ENCODE results near the gene S1PR4. TPM values are rescaled to one million over a fixed set of nuclear protein-coding genes. Genes with fewer than 3 reads are reported as not detected.
"Not testable (repeated sequence)": the region's sequence is repeated elsewhere in the genome, so short reads cannot be mapped to it uniquely, and the experiment has no call there.

S1PR4 gene
- total RNA-seq, 1 donor = not detected

GRCh38 chr19:3167533-3168272 lies 10.9 kb upstream of the S1PR4 start:
- no peaks in the 10 kb centered on the region for H3K9me3 ChIP-seq (ENCODE audit: low read depth, low read length)
- H3K79me2 ChIP-seq (ENCODE audit: insufficient read depth, low read length) = no peaks in the 10 kb centered on the region
- peaks cover 6% of the 10 kb centered on the region for H3K4me1 ChIP-seq (ENCODE audit: insufficient read depth, low read length)
- no peak overlapping the region for H3K4me3 ChIP-seq (ENCODE audit: insufficient read depth, low read length)
- H3K36me3 ChIP-seq (ENCODE audit: insufficient read depth, low read length) = no peaks in the 10 kb centered on the region
- TF ChIP-seq, protein P1, sequence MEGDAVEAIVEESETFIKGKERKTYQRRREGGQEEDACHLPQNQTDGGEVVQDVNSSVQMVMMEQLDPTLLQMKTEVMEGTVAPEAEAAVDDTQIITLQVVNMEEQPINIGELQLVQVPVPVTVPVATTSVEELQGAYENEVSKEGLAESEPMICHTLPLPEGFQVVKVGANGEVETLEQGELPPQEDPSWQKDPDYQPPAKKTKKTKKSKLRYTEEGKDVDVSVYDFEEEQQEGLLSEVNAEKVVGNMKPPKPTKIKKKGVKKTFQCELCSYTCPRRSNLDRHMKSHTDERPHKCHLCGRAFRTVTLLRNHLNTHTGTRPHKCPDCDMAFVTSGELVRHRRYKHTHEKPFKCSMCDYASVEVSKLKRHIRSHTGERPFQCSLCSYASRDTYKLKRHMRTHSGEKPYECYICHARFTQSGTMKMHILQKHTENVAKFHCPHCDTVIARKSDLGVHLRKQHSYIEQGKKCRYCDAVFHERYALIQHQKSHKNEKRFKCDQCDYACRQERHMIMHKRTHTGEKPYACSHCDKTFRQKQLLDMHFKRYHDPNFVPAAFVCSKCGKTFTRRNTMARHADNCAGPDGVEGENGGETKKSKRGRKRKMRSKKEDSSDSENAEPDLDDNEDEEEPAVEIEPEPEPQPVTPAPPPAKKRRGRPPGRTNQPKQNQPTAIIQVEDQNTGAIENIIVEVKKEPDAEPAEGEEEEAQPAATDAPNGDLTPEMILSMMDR (IDR thresholded peaks at IDR 0.05; ENCODE audit: extremely low read depth, low read depth, low read length) = no peak
- no peaks in the 10 kb centered on the region for H3K27me3 ChIP-seq (ENCODE audit: insufficient read depth, low read length)
- no peak for DNase-seq (ENCODE audit: insufficient read length, low spot score, missing footprints)
- H3K27ac ChIP-seq (ENCODE audit: low read depth, low read length) = no peak overlapping the region
- H2AFZ ChIP-seq (ENCODE audit: low read length) = no peak overlapping the region
- H3K4me2 ChIP-seq (ENCODE audit: insufficient read depth, low read length) = no peak overlapping the region
- H4K20me1 ChIP-seq (ENCODE audit: insufficient read depth, low read length) = no peaks in the 10 kb centered on the region

- no peak overlapping the region for H3K4me3 ChIP-seq (ENCODE audit: insufficient read depth, low read length)
- TF ChIP-seq, protein P1 (IDR thresholded peaks at IDR 0.05; ENCODE audit: extremely low read depth, low read depth, low read length) = no peak
- no peaks in the 10 kb centered on the region for H3K9me3 ChIP-seq (ENCODE audit: low read depth, low read length)
- H3K4me2 ChIP-seq (ENCODE audit: insufficient read depth, low read length) = no peak overlapping the region
- H3K36me3 ChIP-seq (ENCODE audit: insufficient read depth, low read length) = no peaks in the 10 kb centered on the region
- H4K20me1 ChIP-seq (ENCODE audit: insufficient read depth, low read length) = no peaks in the 10 kb centered on the region
- peak; percentile 66 for DNase-seq (ENCODE audit: insufficient read length, low spot score, missing footprints)
- H2AFZ ChIP-seq (ENCODE audit: low read length) = no peak overlapping the region
- no peak overlapping the region for H3K27ac ChIP-seq (ENCODE audit: low read depth, low read length)
- H3K27me3 ChIP-seq (ENCODE audit: insufficient read depth, low read length) = no peaks in the 10 kb centered on the region
- H3K79me2 ChIP-seq (ENCODE audit: insufficient read depth, low read length) = no peaks in the 10 kb centered on the region
- no peaks in the 10 kb centered on the region for H3K4me1 ChIP-seq (ENCODE audit: insufficient read depth, low read length)
These were observed 6.5 kb upstream of the S1PR4 start for GRCh38 chr19:3171894-3172672.

DNA sequence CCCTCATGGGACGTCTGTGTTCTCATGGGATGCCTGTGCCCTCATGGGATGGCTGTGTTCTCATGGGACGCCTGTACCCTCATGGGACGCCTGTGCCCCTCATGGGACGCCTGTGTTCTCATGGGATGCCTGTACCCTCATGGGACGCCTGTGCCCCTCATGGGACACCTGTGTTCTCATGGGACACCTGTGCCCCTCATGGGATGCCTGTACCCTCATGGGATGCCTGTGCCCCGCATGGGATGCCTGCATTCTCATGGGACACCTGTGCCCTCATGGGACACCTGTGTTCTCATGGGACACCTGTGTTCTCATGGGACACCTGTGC lies 5.9 kb upstream of the S1PR4 start:
- H3K4me1 ChIP-seq (ENCODE audit: insufficient read depth, low read length); H3K4me3 ChIP-seq (ENCODE audit: insufficient read depth, low read length); H4K20me1 ChIP-seq (ENCODE audit: insufficient read depth, low read length); H3K27me3 ChIP-seq (ENCODE audit: insufficient read depth, low read length); H3K4me2 ChIP-seq (ENCODE audit: insufficient read depth, low read length); H3K79me2 ChIP-seq (ENCODE audit: insufficient read depth, low read length); H3K36me3 ChIP-seq (ENCODE audit: insufficient read depth, low read length); DNase-seq (ENCODE audit: insufficient read length, low spot score, missing footprints); H3K9me3 ChIP-seq (ENCODE audit: low read depth, low read length); H3K27ac ChIP-seq (ENCODE audit: low read depth, low read length); H2AFZ ChIP-seq (ENCODE audit: low read length): not testable (repeated sequence)

DNA sequence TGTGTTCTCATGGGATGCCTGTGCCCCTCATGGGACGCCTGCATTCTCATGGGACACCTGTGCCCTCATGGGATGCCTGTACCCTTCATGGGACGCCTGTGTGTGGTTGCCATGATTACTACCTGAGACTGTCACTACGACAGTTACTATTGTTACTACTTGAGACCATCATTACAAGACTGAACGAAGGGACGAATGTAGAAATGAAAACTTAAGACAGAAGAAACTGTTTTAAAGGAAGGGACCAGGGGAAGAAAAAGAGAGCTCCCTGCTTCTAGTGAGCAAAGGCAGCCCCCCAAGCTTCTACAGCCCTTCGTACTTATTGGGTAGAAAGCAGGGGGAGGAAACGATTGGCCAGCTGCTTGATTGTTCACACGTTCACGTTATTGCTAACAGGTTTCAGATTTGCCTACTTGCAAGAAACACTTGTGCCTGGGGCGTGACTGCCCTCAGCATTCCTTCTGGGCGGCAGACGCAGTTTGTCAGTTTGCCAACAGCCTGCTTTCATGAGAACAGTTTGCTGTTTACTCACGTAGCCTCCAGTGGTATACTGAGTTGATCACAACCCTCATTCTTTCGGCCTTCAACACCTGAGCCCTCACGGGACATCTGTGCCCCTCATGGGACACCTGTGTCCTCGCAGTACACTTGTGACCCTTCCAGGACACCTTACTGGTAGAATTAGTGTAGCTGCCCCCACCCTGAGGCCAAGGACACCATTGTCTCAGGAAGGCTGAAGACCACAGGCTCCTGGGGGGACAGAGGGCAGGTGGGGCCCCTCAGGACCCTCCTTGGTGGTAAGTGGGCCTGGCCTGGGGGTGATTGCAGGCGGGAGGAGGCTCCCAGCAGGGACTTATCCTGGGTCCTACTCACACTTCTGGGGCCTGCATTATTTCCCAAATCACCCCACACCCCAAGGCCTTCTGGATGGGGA lies 2.5 kb upstream of the S1PR4 start:
- H4K20me1 ChIP-seq (ENCODE audit: insufficient read depth, low read length) = no peaks in the 10 kb centered on the region
- H3K4me3 ChIP-seq (ENCODE audit: insufficient read depth, low read length) = no peak overlapping the region
- no peak overlapping the region for H3K27ac ChIP-seq (ENCODE audit: low read depth, low read length)
- no peak overlapping the region for H2AFZ ChIP-seq (ENCODE audit: low read length)
- H3K4me2 ChIP-seq (ENCODE audit: insufficient read depth, low read length) = no peak overlapping the region
- TF ChIP-seq, protein P1 (IDR thresholded peaks at IDR 0.05; ENCODE audit: extremely low read depth, low read depth, low read length) = no peak
- no peaks in the 10 kb centered on the region for H3K4me1 ChIP-seq (ENCODE audit: insufficient read depth, low read length)
- DNase-seq (ENCODE audit: insufficient read length, low spot score, missing footprints) = no peak
- H3K27me3 ChIP-seq (ENCODE audit: insufficient read depth, low read length) = no peaks in the 10 kb centered on the region
- no peaks in the 10 kb centered on the region for H3K79me2 ChIP-seq (ENCODE audit: insufficient read depth, low read length)
- no peaks in the 10 kb centered on the region for H3K9me3 ChIP-seq (ENCODE audit: low read depth, low read length)
- H3K36me3 ChIP-seq (ENCODE audit: insufficient read depth, low read length) = no peaks in the 10 kb centered on the region
